GM12892 (cell line): ENCODE results near the gene P2RY8.

Experiments
- POLR2A ChIP-seq: IDR thresholded peaks from 2 replicates; pipeline ENCODE4 v1.6.1; 2011; ENCODE audit warnings: low read depth, low read length, control low read depth
- POLR2AphosphoS5 ChIP-seq: IDR thresholded peaks from 2 replicates; pipeline ENCODE4 v1.6.1; 2011; ENCODE audit warnings: low read depth, low read length, control low read depth
- TAF1 ChIP-seq: IDR thresholded peaks from 2 replicates; pipeline ENCODE4 v1.6.1; 2011; ENCODE audit warnings: low read depth, mild to moderate bottlenecking, control low read depth, low read length, borderline replicate concordance

GRCh38 chrX:1533058-1533457, 3.9 kb downstream of the P2RY8 start:
- TF ChIP-seq POLR2A (no peak), POLR2AphosphoS5 (no peak), TAF1 (no peak)
